Subcutaneous abdominal adipose tissue (tissue), 5 donors: Measurements from ENCODE around the gene TRIP13.
"Not testable (repeated sequence)": the region's sequence is repeated elsewhere in the genome, so short reads cannot be mapped to it uniquely, and the experiment has no call there.

ENCODE experiments used
- H3K27ac ChIP-seq: one replicate; pipeline ENCODE4 v1.7.0; 2013; ENCODE audit warnings: low read depth, mild to moderate bottlenecking, inconsistent platforms, low read length, moderate library complexity
- H3K27me3 ChIP-seq, 5 donors: one replicate each; pipeline ENCODE4 v1.7.0; 2013; ENCODE audit warnings: low read length in 5 of 5, inconsistent platforms in 1 of 5; ENCODE audit not compliant: control insufficient read depth in 5 of 5, insufficient read depth in 4 of 5
- H3K36me3 ChIP-seq, 5 donors: one replicate each; pipeline ENCODE4 v1.7.0; 2013; ENCODE audit warnings: low read length in 5 of 5; ENCODE audit not compliant: control insufficient read depth in 5 of 5, insufficient read depth in 5 of 5
- H3K4me1 ChIP-seq, 5 donors: one replicate each; pipeline ENCODE4 v1.7.0; 2013; ENCODE audit warnings: low read length in 5 of 5, mild to moderate bottlenecking in 3 of 5, moderate library complexity in 1 of 5; ENCODE audit not compliant: control insufficient read depth in 5 of 5, insufficient read depth in 5 of 5
- H3K4me3 ChIP-seq, 5 donors: one replicate each; pipeline ENCODE4 v1.7.0; 2013; ENCODE audit warnings: low read length in 5 of 5, low read depth in 1 of 5
- H3K9ac ChIP-seq, 5 donors: one replicate each; pipeline ENCODE4 v1.7.0; 2013; ENCODE audit warnings: low read length in 5 of 5, mild to moderate bottlenecking in 4 of 5, moderate library complexity in 3 of 5
- H3K9me3 ChIP-seq, 5 donors: one replicate each; pipeline ENCODE4 v1.7.0; 2013; ENCODE audit warnings: low read length in 5 of 5; ENCODE audit not compliant: control insufficient read depth in 5 of 5
- donor health status: healthy.
- donor health status: healthy.
- donor health status: healthy.
- donor health status: healthy.
- donor health status: healthy.

TRIP13 gene, protein sequence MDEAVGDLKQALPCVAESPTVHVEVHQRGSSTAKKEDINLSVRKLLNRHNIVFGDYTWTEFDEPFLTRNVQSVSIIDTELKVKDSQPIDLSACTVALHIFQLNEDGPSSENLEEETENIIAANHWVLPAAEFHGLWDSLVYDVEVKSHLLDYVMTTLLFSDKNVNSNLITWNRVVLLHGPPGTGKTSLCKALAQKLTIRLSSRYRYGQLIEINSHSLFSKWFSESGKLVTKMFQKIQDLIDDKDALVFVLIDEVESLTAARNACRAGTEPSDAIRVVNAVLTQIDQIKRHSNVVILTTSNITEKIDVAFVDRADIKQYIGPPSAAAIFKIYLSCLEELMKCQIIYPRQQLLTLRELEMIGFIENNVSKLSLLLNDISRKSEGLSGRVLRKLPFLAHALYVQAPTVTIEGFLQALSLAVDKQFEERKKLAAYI

GRCh38 chr5:892394-893136, at the start of gene TRIP13, which contains the start of gene BRD9:
TRIP13 (plus strand) TSS chr5:892884; CDS start chr5:892999, 115 bp downstream.
BRD9 (minus strand) TSS chr5:892801; CDS start chr5:892657, 144 bp downstream.
- H3K4me3 ChIP-seq = peak within 1 kb of the TSS; percentile 83 to 95 (median 90)
- peak within 1 kb of the TSS; percentile 69 for H3K27ac ChIP-seq
- no peaks in the 10 kb centered on the region for H3K9me3 ChIP-seq
- H3K27me3 ChIP-seq = no peaks in the 10 kb centered on the region
- H3K4me1 ChIP-seq = peaks cover 2 to 40% (median 34%) of the 10 kb centered on the region in 5 donors
- H3K36me3 ChIP-seq = peaks cover 4 to 35% (median 29%) of the 10 kb centered on the region in 5 donors
- peak within 1 kb of the TSS; percentile 80 to 92 (median 91) for H3K9ac ChIP-seq

DNA sequence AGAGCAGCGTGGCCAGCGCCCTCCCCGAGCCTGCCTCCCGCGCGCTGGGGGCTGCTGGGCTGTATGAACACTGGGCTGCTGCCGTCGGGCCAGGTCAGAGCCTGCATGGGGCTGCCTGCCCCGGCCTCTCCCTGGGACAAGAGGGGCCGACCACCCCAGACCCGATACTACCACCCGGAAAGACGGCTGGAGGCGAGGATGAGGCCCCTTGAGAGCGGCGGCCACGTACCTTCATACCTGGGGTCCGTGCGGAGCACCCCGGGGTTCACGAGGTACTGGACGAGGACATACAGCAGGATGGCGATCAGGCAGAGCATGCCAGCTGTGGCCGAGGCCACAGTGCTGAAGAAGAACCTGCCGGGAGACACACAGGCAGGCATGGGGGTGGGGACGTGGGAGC, 49.3 kb upstream of the TRIP13 start:
- H3K36me3 ChIP-seq, H3K9ac ChIP-seq, H3K27ac ChIP-seq, H3K4me1 ChIP-seq, H3K9me3 ChIP-seq, H3K27me3 ChIP-seq, H3K4me3 ChIP-seq: not testable (repeated sequence)

DNA sequence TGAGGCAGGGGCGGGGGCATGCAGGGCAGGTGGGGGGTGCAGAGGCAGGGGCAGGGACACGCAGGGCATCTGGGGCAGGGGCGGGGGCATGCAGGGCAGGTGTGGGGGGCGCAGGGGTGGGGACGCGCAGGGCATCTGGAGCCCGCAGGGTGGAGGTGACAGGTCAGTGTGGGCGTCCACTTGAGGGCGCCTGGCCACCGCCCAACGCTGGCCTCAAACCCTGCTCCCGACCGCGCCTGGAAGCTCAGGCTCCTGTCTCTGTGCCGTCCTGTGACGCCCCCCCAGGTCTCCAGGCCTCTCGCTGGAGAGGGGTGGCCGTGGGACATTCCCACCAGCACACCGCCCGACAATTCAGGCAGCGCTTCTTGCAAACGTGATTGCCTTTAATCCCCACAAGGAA, 48.8 kb upstream of the TRIP13 start:
- not testable (repeated sequence) for H3K9me3 ChIP-seq, H3K27me3 ChIP-seq, H3K4me1 ChIP-seq, H3K27ac ChIP-seq, H3K9ac ChIP-seq, H3K4me3 ChIP-seq, H3K36me3 ChIP-seq

- H3K27ac ChIP-seq, H3K4me3 ChIP-seq, H3K36me3 ChIP-seq, H3K27me3 ChIP-seq, H3K9ac ChIP-seq, H3K4me1 ChIP-seq, H3K9me3 ChIP-seq: not testable (repeated sequence)
These were observed 48.3 kb upstream of the TRIP13 start for GRCh38 chr5:844426-844825.

GRCh38 chr5:845031-845675, 47.5 kb upstream of the TRIP13 start:
- not testable (repeated sequence) for H3K27ac ChIP-seq, H3K36me3 ChIP-seq, H3K9me3 ChIP-seq, H3K4me3 ChIP-seq, H3K27me3 ChIP-seq, H3K9ac ChIP-seq, H3K4me1 ChIP-seq

DNA sequence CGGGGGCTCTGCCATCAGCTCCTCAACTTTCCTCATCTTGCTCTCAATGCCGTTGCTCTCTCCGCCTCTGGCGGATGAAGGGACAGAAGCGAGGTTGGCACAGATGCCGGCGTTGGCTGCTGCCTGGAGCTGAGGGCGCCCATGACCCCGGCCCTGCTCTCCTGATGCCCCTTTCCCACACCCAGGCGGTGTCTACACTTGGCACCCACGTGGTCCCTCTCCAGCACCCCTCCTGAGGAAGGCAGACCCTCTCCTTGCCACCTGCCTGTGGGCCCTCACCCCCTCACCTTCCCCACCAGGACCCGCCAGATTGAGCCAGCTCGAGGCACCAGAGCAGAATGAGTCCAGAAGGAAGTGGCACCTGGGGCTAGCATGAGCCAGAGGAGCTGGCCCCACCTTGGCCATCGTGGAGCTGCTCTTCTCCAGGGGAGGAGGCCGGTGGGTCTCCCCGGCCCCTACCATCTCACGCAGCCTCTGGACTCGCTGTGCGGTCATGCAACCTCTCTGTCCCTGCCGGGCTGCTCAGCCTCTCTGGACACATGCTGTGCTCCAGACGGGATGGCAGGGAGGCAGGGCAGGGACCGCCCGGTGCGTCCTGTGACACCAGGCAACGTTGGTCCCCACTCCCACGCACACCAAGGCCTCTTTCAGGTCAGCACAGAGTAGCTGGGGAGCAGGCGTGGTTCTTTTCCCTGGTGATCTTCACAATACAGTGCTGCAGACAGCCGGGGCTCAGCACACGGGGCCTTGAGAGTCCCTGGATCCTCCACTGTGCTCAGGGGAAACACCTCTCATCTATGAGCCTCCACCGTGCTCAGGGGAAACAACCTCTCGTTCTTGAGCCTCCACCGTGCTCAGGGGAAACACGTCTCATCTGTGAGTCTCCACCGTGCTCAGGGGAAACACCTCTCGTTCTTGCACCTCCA, 46.7 kb upstream of the TRIP13 start:
- H3K27me3 ChIP-seq = peaks cover 4 to 12% (median 9%) of the 10 kb centered on the region in 5 donors
- not testable (repeated sequence) for H3K36me3 ChIP-seq, H3K9ac ChIP-seq, H3K4me3 ChIP-seq, H3K27ac ChIP-seq, H3K9me3 ChIP-seq
- H3K4me1 ChIP-seq = peaks cover 0 to 16% (median 11%) of the 10 kb centered on the region in 5 donors

DNA sequence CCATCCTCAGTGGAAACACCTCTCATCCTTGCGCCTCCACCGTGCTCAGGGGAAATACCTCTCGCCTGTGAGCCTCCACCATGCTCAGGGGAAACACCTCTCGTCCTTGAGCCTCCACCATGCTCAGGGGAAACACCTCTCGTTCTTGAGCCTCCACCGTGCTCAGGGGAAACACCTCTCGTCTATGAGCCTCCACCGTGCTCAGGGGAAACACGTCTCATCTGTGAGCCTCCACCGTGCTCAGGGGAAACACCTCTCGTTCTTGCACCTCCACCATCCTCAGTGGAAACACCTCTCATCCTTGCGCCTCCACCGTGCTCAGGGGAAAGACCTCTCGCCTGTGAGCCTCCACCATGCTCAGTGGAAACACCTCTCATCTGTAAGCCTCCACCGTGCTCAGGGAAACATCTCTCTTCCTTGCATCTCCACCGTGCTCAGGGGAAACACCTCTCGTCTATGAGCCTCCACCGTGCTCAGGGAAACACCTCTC, 46.0 kb upstream of the TRIP13 start:
- Histone ChIP-seq H3K27me3 (peaks cover 4 to 19% (median 10%) of the 10 kb centered on the region in 5 donors), H3K4me1 (peaks cover 0 to 18% (median 11%) of the 10 kb centered on the region in 5 donors)
- H3K27ac ChIP-seq, H3K36me3 ChIP-seq, H3K4me3 ChIP-seq, H3K9me3 ChIP-seq, H3K9ac ChIP-seq: not testable (repeated sequence)

GRCh38 chr5:847212-847611, 45.5 kb upstream of the TRIP13 start:
- not testable (repeated sequence) for H3K36me3 ChIP-seq, H3K9me3 ChIP-seq, H3K27ac ChIP-seq, H3K4me3 ChIP-seq, H3K9ac ChIP-seq
- Histone ChIP-seq H3K4me1 (peaks cover 0 to 18% (median 11%) of the 10 kb centered on the region in 5 donors), H3K27me3 (peaks cover 4 to 19% (median 12%) of the 10 kb centered on the region in 5 donors)

GRCh38 chr5:847736-848135, 44.9 kb upstream of the TRIP13 start:
- H3K9ac ChIP-seq, H3K36me3 ChIP-seq, H3K9me3 ChIP-seq, H3K4me3 ChIP-seq, H3K27ac ChIP-seq: not testable (repeated sequence)
- Histone ChIP-seq H3K27me3 (peaks cover 8 to 24% (median 13%) of the 10 kb centered on the region in 5 donors), H3K4me1 (peaks cover 0 to 18% (median 11%) of the 10 kb centered on the region in 5 donors)
